Vagina (tissue), 2 donors: ENCODE measurements around the gene KLF14. TPM values are rescaled to one million over a fixed set of nuclear protein-coding genes. Genes with fewer than 3 reads are reported as not detected.

Experiments used
- DNase-seq, 2 donors: peaks; one replicate each; pipeline ENCODE4 v3.0.0-alpha.2; 2017; ENCODE audit errors: extremely low spot score in 2 of 2
- H3K27ac ChIP-seq: fragments of 200-600 bp; sonication (generic); one replicate; pipeline ENCODE4 v1.5.1; 2019
- H3K27me3 ChIP-seq: fragments of 200-600 bp; sonication (generic); one replicate; pipeline ENCODE4 v1.5.1; 2019
- H3K36me3 ChIP-seq, 2 donors: fragments of 200-600 bp; sonication (generic); one replicate each; pipeline ENCODE4 v1.5.1; 2017 to 2019
- H3K4me1 ChIP-seq: fragments of 200-600 bp; sonication (generic); one replicate; pipeline ENCODE4 v1.5.1; 2019
- H3K4me3 ChIP-seq, 2 donors: fragments of 200-600 bp; sonication (generic); 1 replicate in 1 of 2; 2 replicates in 1 of 2; pipeline ENCODE4 v1.5.1; 2016 to 2019
- H3K9me3 ChIP-seq: fragments of 200-600 bp; sonication (generic); one replicate; pipeline ENCODE4 v1.5.1; 2019
- CTCF ChIP-seq, 3 experiments: fragments of 450-650 bp in 2 of 3; fragments of 200-600 bp in 1 of 3; sonication (generic) in 1 of 3; IDR thresholded peaks; one replicate each; pipeline ENCODE4 v1.5.1; 2017 to 2019; ENCODE audit warnings: antibody characterized with exemption in 3 of 3, mild to moderate bottlenecking in 2 of 3, moderate library complexity in 2 of 3
- POLR2A ChIP-seq, 2 donors: fragments of 450-650 bp; IDR thresholded peaks; one replicate each; pipeline ENCODE4 v1.6.1; 2017; ENCODE audit warnings: antibody characterized with exemption in 2 of 2, mild to moderate bottlenecking in 2 of 2, moderate library complexity in 2 of 2
- POLR2AphosphoS5 ChIP-seq, 2 donors: sonication (generic); formaldehyde crosslinking; IDR thresholded peaks; one replicate each; pipeline ENCODE4 v1.9.0; 2017; ENCODE audit warnings: antibody characterized with exemption in 2 of 2, mild to moderate bottlenecking in 2 of 2, low read depth in 1 of 2; ENCODE audit not compliant: insufficient read depth in 1 of 2
- intact Hi-C: fragments of 100-400 bp; cut with DNase I; formaldehyde crosslinking; loops from one replicate; pipeline ENCODE4 v1.15.1; 2023
- total RNA-seq: library from RNA; depleted of rRNA; stranded (reverse); fragments of >200 nt; gene quantifications from one replicate; pipeline ENCODE4 v1.2.3, GENCODE V29; 2016

The KLF14 gene
- total RNA-seq, 1 donor from 2014 or later = not detected

GRCh38 chr7:130689683-130690082 lies 44.3 kb downstream of the KLF14 start:
- Histone ChIP-seq H3K27ac (no peak overlapping the region), H3K4me3 (no peak overlapping the region), H3K9me3 (no peaks in the 10 kb centered on the region), H3K27me3 (no peaks in the 10 kb centered on the region), H3K4me1 (no peaks in the 10 kb centered on the region), H3K36me3 (no peaks in the 10 kb centered on the region)
- intact Hi-C loops = no loop called here
- no peak for TF ChIP-seq CTCF (IDR thresholded peaks at IDR 0.05)
- DNase-seq = no peak

DNA sequence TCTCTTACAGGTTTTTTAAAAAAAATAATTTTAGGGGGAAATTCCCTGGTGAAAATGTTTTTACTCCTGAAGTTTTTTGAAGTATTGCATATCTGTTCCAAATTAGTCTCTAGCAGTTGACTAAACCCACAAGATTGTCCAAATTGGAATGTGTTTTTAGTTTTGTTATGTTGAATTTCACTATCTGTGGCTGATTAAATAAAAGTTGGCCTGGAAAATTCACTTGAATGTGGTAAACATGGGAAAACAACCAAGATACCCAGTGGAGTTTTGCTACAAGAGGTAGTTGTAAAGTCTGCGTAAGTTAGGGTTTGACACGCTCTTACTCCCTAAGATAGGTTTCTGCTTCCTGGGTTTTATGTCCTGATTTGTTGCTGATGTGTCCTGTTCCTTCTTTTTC lies 51.0 kb downstream of the KLF14 start:
- intact Hi-C loops = no loop called here

More for the DNA sequence above, 51.0 kb downstream of the KLF14 start:
- no peak overlapping the region for H3K4me3 ChIP-seq
- H3K27ac ChIP-seq = no peak overlapping the region
- DNase-seq = no peak
- H3K9me3 ChIP-seq = no peaks in the 10 kb centered on the region
- TF ChIP-seq POLR2AphosphoS5 (IDR thresholded peaks at IDR 0.05; ENCODE audit: insufficient read depth in 1 of 2, low read depth in 1 of 2) (no peak), CTCF (IDR thresholded peaks at IDR 0.05) (no peak), POLR2A (IDR thresholded peaks at IDR 0.05) (no peak)
- no peaks in the 10 kb centered on the region for H3K4me1 ChIP-seq
- H3K27me3 ChIP-seq = no peaks in the 10 kb centered on the region
- H3K36me3 ChIP-seq = no peaks in the 10 kb centered on the region

Other genes with a start within 250 kb of the KLF14 start
- gene MEST, start 242.1 kb downstream of the KLF14 start, total RNA-seq = 28.5 TPM
- 15.7 TPM for gene COPG2, start 65.5 kb downstream of the KLF14 start, total RNA-seq
- gene TSGA13, start 47.7 kb downstream of the KLF14 start, total RNA-seq = not detected